ENCODE measurements around the gene PERM1.
"Not testable (repeated sequence)": the region's sequence is repeated elsewhere in the genome, so short reads cannot be mapped to it uniquely, and the experiment has no call there.

The PERM1 gene, protein sequence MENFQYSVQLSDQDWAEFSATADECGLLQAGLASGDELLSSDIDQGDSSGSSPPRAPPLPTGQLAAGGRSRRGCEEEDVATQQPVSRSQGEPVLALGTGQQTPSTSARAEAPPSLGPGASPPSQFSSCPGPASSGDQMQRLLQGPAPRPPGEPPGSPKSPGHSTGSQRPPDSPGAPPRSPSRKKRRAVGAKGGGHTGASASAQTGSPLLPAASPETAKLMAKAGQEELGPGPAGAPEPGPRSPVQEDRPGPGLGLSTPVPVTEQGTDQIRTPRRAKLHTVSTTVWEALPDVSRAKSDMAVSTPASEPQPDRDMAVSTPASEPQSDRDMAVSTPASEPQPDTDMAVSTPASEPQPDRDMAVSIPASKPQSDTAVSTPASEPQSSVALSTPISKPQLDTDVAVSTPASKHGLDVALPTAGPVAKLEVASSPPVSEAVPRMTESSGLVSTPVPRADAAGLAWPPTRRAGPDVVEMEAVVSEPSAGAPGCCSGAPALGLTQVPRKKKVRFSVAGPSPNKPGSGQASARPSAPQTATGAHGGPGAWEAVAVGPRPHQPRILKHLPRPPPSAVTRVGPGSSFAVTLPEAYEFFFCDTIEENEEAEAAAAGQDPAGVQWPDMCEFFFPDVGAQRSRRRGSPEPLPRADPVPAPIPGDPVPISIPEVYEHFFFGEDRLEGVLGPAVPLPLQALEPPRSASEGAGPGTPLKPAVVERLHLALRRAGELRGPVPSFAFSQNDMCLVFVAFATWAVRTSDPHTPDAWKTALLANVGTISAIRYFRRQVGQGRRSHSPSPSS

GRCh38 chr1:981955-982558 is at the start of gene PERM1:
Gene PERM1 (minus strand): TSS chr1:982093. CDS start chr1:981029, 1,064 bp downstream.
- no peak for DNase-seq

GRCh38 chr1:1030867-1031658 is 49.2 kb upstream of the PERM1 start:
- DNase-seq = peak in 18 of 56 donors; percentile 17 to 73 (median 34)

DNA sequence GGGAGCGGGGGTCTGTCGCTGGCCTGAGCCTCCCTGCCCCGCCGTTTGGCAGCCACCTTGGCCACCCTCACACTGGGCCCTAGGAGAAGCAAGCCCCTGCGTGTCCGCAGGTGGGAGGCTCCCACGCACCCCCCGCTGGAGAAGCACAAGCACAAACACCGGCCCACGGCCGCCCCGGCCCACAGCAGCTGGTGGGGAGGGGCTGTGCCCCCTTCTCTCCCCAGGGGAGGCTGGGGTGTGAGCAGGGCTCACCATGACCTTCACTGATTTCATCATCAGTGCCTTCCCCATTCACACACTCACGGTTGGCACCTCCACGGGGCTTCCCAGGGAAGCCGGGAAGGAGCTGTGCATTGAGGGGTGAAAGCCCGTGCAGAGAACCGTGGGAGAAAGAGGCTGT is 45.9 kb upstream of the PERM1 start:
- no peak for DNase-seq

- no peak for DNase-seq
Measured at GRCh38 chr1:1026599-1027413, 44.9 kb upstream of the PERM1 start.

DNA sequence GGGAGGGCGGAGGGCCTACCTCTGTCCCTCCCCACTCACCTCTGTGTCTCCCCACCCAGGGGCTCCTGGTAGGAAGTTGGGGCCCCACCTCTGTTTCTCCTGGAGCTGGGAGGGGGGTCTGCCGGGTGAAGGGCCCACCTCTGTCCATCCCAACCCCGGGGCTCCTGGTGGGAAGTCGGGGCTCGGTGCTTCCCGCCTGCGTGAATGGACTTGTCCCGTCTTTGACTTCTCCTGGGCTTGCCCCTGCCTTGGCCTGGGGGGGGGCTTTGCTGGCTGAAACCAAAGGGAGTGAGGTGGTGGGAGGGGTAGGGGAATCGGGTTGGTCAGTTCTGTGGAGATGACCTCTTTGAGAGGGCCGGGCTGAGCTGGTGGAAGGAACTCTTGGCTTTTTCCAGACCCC is 43.8 kb upstream of the PERM1 start:
- no peak for DNase-seq

DNA sequence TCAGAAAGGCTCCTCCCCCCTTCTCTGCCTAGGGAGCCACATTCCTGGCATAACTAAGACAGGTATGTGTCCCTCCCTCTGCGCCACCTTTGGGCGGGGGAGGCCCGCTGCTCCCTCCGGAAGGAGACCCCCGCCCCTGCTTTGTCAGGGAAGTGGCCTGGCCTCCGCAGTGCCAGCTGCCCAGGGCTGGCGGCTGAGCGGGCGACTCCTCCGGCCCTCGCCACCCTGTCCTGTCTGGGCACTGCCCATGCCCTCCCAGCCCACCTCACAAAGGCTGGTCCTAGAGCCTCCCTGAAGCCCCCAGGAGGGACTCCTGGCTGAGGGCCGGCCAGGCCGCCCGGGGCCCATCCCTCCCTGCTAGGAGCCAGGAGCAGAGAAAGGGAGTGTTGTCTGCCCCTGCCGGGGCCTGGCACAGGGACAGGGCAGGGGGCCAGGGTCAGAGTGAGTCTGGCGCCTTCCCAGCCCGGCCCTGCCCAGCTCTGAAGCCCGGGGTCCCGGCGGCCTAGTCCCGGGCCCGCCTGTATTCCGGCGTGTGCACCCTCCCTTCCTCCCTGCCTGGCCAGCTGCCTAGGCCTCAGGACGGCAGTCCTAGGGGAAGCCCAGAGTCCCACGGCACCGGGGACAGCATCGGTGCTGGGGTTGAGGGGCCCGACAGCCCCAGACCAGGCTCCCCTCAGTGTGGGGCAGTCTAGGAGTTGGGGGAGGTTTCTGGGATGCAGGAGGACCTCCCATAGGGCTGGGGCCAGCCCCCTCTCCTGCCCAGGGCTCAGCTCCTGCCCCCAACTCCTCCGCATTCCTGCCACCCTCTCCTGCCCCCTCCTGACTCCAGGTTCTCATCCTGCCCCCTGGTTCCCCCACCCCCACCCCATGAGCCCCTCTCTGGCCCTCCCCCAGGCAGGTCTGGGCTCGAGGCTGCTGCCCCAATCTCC is 43.1 kb upstream of the PERM1 start:
- peak in 29 of 56 donors; percentile 12 to 73 (median 49) for DNase-seq

DNA sequence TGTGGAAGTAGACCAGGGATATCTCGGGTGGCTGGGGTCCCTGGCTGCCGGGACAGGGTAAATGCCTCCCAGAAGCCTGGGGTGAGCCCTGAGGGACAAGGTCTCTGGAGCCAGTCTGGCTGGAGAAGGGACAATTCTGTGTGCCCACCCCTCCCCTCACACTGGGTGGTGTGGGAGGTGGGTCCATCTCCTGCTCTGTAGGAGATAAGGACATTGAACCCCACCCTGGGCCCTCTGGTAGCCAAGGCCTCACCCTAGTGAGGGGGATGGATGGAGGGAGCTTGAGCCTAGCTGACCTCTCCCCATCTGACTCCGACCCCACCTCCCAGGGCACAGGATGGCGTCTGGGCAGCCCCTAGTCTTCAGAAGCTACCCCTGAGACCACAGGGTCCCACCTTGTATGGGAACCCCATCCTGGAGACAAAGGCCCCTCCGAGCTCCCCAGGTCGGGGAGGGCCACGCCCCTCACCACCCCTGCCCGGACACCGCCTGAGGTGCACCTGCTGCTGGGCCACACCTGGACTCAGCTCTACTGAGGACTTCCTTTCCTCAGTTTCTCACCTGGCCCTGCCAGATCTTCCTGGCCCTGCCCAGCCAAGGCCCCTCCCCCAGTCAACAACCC is 42.4 kb upstream of the PERM1 start:
- DNase-seq = no peak

DNA sequence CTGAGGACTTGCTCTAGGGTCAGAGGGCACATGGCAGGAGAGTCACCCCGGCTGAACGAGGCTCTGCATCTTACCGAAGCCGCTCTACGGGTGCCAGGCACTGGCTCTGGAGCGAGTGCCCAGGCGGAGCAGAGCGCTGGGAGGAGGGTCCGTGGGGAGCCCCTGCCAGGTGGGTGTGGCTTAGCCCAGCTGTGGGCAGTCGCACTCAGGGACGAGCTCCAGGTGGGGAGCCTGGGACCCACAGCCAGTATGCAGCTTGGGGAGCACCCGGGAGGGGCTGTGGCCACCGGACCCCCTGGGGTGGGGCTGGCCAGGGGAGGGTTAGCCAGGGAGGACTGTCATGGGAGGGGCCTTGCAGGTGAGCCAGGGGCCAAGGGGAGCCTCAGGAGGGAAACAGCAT is 41.8 kb upstream of the PERM1 start:
- DNase-seq = peak in 2 of 56 donors; percentile 25 to 44

DNA sequence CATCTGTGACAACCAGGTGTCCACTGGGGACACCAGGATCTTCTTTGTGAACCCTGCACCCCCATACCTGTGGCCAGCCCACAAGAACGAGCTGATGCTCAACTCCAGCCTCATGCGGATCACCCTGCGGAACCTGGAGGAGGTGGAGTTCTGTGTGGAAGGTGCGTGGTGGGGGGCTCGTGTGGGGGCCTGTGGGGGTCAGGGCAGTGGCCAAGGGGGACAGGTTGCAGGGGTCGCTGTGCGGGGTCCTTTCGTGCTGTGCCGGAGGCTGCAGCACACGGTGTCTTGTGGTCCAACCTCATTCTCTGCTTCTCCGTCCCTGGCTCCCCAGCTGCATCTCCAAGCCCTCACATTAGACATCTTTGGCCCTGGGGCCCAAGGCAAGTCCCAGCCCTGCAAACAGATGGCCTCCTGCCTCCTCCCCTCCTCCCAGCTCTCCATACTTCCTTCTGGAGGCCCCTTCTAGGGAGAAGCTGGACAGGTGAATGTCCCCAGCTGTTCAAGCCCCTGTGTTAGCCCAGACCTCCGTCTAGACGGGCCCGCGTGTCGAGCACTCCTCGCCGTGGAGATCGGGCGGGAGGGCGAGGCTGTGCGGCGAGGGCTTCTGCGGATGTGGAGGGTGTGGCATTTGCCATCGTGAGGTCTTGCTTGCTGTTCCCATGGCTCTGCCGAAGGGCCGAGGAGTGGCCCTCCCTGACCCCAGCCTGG is 40.6 kb upstream of the PERM1 start:
- DNase-seq = no peak

GRCh38 chr1:1021920-1022259 is 40.0 kb upstream of the PERM1 start:
- no peak for DNase-seq

GRCh38 chr1:1021010-1021919 is 39.4 kb upstream of the PERM1 start:
- DNase-seq = peak in 4 of 56 donors; percentile 34 to 56 (median 43)

- DNase-seq = no peak
Measured at GRCh38 chr1:1020415-1021009, 38.6 kb upstream of the PERM1 start.

DNA sequence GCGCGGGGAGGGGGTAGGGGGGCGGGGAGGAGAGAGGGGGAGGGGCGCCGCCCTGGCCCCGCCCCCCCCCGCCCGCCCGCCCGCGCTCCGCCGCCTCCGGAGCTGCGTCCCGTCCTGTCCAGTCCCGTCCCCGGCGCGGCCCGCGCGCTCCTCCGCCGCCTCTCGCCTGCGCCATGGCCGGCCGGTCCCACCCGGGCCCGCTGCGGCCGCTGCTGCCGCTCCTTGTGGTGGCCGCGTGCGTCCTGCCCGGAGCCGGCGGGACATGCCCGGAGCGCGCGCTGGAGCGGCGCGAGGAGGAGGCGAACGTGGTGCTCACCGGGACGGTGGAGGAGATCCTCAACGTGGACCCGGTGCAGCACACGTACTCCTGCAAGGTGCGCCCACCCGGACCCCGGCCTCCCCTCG is 38.1 kb upstream of the PERM1 start, which contains the start of gene AGRN:
TSS of gene AGRN (plus strand) at position 121 of the 405 bp plus-strand sequence. CDS start at position 174, 53 bp downstream.
- peak in 15 of 56 donors; percentile 45 to 74 (median 63) for DNase-seq

DNA sequence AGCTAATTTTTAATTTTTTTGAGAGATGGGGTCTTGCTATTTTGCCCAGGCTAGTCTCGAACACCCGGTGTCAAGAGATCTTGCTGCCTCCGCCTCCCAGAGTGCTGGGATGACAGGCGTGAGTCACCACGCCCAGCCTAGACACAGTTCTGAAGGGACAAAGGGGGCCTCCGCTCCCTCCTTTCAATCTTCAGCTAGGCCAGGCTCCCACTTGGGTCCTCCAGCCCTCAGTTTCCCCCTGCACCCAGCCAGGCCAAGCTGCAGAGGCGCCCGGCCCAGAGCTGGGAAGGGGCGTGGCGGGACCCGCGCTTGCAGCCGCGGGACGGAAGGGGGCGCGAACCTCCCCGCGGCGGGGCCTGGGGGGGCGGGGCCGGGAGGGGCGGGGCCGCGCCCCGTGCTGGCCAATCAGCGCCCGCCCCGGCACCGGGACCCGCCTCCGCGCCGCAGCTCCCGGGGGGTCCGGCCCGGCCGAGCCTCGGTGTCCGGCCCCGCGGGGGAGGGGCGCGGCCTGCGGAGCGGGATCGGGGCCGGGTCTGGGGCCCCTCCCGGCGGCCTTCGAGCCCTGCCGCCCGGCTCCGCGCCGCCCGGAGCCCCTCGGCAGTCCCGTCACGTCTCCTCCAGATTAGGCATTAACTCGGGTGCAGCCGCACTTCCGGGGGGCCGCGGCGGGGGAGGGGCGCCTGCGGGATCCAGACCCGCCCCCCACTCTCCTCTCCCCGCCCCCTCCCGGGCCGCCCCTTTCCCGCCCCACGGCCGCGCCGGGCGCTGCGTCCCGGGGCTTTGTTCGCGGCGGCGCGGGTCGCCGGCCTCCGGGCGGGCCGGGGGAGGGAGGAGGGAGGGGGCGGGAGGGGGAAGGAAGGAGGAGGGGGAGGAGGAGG is 37.5 kb upstream of the PERM1 start:
- DNase-seq = peak in 49 of 56 donors; percentile 34 to 90 (median 72)

DNA sequence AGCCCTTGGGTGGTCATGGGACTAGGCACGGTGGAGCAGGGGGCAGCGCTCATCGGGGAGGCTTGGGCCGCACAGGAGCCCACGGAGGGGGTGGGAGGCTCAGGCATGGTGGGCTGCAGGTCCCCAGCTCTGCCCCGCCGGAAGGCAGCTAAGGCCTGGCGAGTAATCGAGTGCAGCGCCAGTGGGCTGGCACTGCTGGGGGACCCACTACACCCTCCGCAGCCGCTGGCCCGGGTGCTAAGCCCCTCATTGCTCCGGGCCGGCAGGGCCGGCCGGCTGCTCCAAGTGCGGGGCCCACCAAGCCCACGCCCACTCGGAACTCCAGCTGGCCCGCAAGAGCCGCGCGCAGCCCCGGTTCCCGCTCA is 36.4 kb upstream of the PERM1 start:
- not testable (repeated sequence) for DNase-seq
